GM12878 (cell line): ENCODE results near the gene LGALS1. TPM values are rescaled to one million over a fixed set of nuclear protein-coding genes. Genes with fewer than 3 reads are reported as not detected.
A peak's percentile ranks its signal among the peaks of the same experiment; 100 is the strongest.

Source experiments
- ATAC-seq: fragments of 200-7000 bp; cut with Tn5 transposase; 3 replicates; pipeline ENCODE4 v1.9.1; 2020; ENCODE audit warnings: mild to moderate bottlenecking, moderate library complexity
- BruUV-seq: library from RNA; stranded (reverse); fragments of 400-500 nt; replicated peaks from 2 replicates; lab custom pipeline; 2021; lab: Mats Ljungman, UMichigan
- CTCF ChIA-PET: fragments of 300-600 bp; sonication (Branson Sonifier 250); formaldehyde crosslinking; extraction: SDS; loops from one replicate; lab custom pipeline; 2021; ENCODE audit warnings: inconsistent platforms; lab: Yijun Ruan, JAX
- POLR2A ChIA-PET: fragments of 350-600 bp; formaldehyde crosslinking; extraction: SDS; loops from one replicate; lab custom pipeline; 2021; ENCODE audit warnings: inconsistent platforms; lab: Charles Lee
- RAD21 ChIA-PET: fragments of 300-600 bp; sonication (Branson Sonifier 250); formaldehyde crosslinking; loops from one replicate; lab custom pipeline; 2023; ENCODE audit warnings: antibody characterized with exemption; ENCODE audit not compliant: unreplicated experiment; lab: Charles Lee
- SMC1A ChIA-PET: fragments of 300-600 bp; sonication (Branson Sonifier 250); formaldehyde crosslinking; loops from one replicate; lab custom pipeline; 2023; ENCODE audit not compliant: unreplicated experiment, uncharacterized antibody; lab: Charles Lee
- DNase-seq: peaks from one replicate; pipeline ENCODE4 v3.0.0-alpha.2; 2011; ENCODE audit warnings: low read depth, low spot score
- FAIRE-seq: peaks from 3 replicates; lab custom pipeline; 2011; peaks lifted over from hg19 to GRCh38; lab: Jason Lieb, UNC
- H2AFZ ChIP-seq: 2 replicates; pipeline ENCODE4 v1.6.0; 2011; ENCODE audit warnings: low read depth, low read length, control low read depth; ENCODE audit not compliant: control insufficient read depth
- H3K27ac ChIP-seq: 2 replicates; pipeline ENCODE4 v1.5.1; 2011; ENCODE audit warnings: control low read depth; ENCODE audit not compliant: control insufficient read depth, insufficient read depth
- H3K27me3 ChIP-seq, 2 experiments: replicated peaks in 1 of 2; 2 replicates each; pipeline versions ENCODE4 v1.6.0 to v1.6.1; 2011; ENCODE audit warnings: low read length in 1 of 2; ENCODE audit not compliant: control insufficient read depth in 2 of 2, insufficient read depth in 2 of 2
- H3K36me3 ChIP-seq, 2 experiments: 2 replicates each; pipeline ENCODE4 v1.5.1; 2011; ENCODE audit warnings: low read length in 1 of 2; ENCODE audit not compliant: control insufficient read depth in 2 of 2, insufficient read depth in 2 of 2
- H3K4me1 ChIP-seq: 2 replicates; pipeline ENCODE4 v1.6.1; 2011; ENCODE audit warnings: mild to moderate bottlenecking, low read length, moderate library complexity, mixed read lengths; ENCODE audit not compliant: control insufficient read depth, insufficient read depth
- H3K4me2 ChIP-seq: 2 replicates; pipeline ENCODE4 v1.6.0; 2011; ENCODE audit warnings: control low read depth; ENCODE audit not compliant: control insufficient read depth, insufficient read depth
- H3K4me3 ChIP-seq: fragments of 200-600 bp; sonication (generic); 2 replicates; pipeline ENCODE4 v1.5.1; 2016
- H3K79me2 ChIP-seq: 2 replicates; pipeline ENCODE4 v1.6.0; 2011; ENCODE audit warnings: low read length; ENCODE audit not compliant: control insufficient read depth, insufficient read depth
- H3K9ac ChIP-seq: 2 replicates; pipeline ENCODE4 v1.8.0; 2011; ENCODE audit warnings: low read length, control low read depth, mixed read lengths; ENCODE audit not compliant: control insufficient read depth, insufficient read depth
- H3K9me3 ChIP-seq: replicated peaks from 3 replicates; pipeline ENCODE4 v1.5.1; 2011; ENCODE audit warnings: mild to moderate bottlenecking, low read length; ENCODE audit not compliant: control insufficient read depth, insufficient read depth
- H4K20me1 ChIP-seq: 2 replicates; pipeline ENCODE4 v1.6.0; 2011; ENCODE audit not compliant: control insufficient read depth, insufficient read depth
- HDGF ChIP-seq: fragments of 450-650 bp; IDR thresholded peaks from 2 replicates; pipeline ENCODE4 v1.6.1; 2016; ENCODE audit warnings: antibody characterized with exemption
- RCOR1 ChIP-seq: conservative IDR thresholded peaks from 2 replicates; pipeline ENCODE4 v1.6.1; 2012; ENCODE audit warnings: low read depth, low read length, improper control_type of control experiment
- SMC3 ChIP-seq: IDR thresholded peaks from 2 replicates; pipeline ENCODE4 v1.6.1; 2011; ENCODE audit warnings: low read length, improper control_type of control experiment, borderline replicate concordance
- TARDBP ChIP-seq: IDR thresholded peaks from 2 replicates; pipeline ENCODE4 v1.6.1; 2016; ENCODE audit warnings: borderline replicate concordance
- ZBTB40 ChIP-seq: fragments of 450-650 bp; IDR thresholded peaks from 2 replicates; pipeline ENCODE4 v1.6.1; 2016; ENCODE audit warnings: mild to moderate bottlenecking, moderate library complexity, borderline replicate concordance
- WGBS: methylation state at CpG from one replicate; pipeline ENCODE4 v1.1.6; 2016; ENCODE audit warnings: low lambda C conversion rate; ENCODE audit not compliant: insufficient replicate concordance, insufficient coverage; ENCODE audit errors: missing lambda C conversion rate; 5-methylcytosine and 5-hydroxymethylcytosine counted together
- in situ Hi-C: fragments of 300-500 bp; cut with MboI; formaldehyde crosslinking; loops from 9 replicates; pipeline ENCODE4 v1.14.3; 2018; ENCODE audit warnings: mixed read lengths
- intact Hi-C: fragments of 100-400 bp; cut with micrococcal nuclease; formaldehyde crosslinking; loops from one replicate; pipeline ENCODE4 v1.14.2; 2022; ENCODE audit not compliant: unreplicated experiment
- polyA plus RNA-seq, 11 experiments: library from polyadenylated mRNA; depleted of rRNA in 4 of 11; unstranded in 6 of 11; stranded (reverse) in 5 of 11; fragments of >200 nt; fragmentation: Nextera tagmentation in 4 of 11; fragmentation: Illumina TruSeq in 1 of 11; extraction: Ambion mirVana in 4 of 11; extraction: Trizol in 1 of 11; gene quantifications; 1 replicate in 1 of 11; 2 replicates in 10 of 11; pipeline versions ENCODE4 v1.2.1 to v1.2.3, GENCODE V29; 2011 to 2016; ENCODE audit warnings: inconsistent platforms in 2 of 11, missing spikeins in 2 of 11, low read depth in 1 of 11
- total RNA-seq, 4 experiments: library from RNA; depleted of rRNA in 3 of 4; stranded (reverse); fragments of >200 nt in 3 of 4; fragmentation: Illumina TruSeq in 1 of 4; extraction: Trizol in 1 of 4; gene quantifications; 2 replicates each; pipeline versions ENCODE4 v1.2.1 to v1.2.3, GENCODE V29; 2013 to 2021

The LGALS1 gene
- total and polyA plus RNA-seq, 10 of the 15 experiments (the other 5 are each of a cell fraction or from before 2014, with no cell fraction given) = 312 to 1,889 (median 706) TPM

- in situ Hi-C loops = no loop called here
- TF ChIP-seq RCOR1 (no peak), TARDBP (no peak), ZBTB40 (no peak), HDGF (0 out of 2 replicates have a peak, but pooled peaks have one; percentile 53), SMC3 (0 out of 2 replicates have a peak, but pooled peaks have one; percentile 3)
- H2AFZ ChIP-seq = peak overlapping the region; percentile 46
- no peak for FAIRE-seq
- H3K36me3 ChIP-seq = peaks cover 3 to 7% of the 10 kb centered on the region in 2 experiments; a peak in 3 of 4 replicates
- ChIA-PET RAD21 (interaction anchor here (0.5 to 4.0 kb wide), 10 partner anchors 8 to 1524 kb away, joined by 3 to 47 read pairs (median 8); partner anchors contain the start of genes GGA1, LGALS1 and PDXP), CTCF (interaction anchor here (1.0 to 15.9 kb wide), 10 partner anchors 8 to 46 kb away, joined by 3 to 396 read pairs (median 10); partner anchors contain the start of genes GGA1, LGALS1, NOL12 and PDXP), SMC1A (interaction anchor here (1.0 to 5.9 kb wide), 9 partner anchors 6 to 65 kb away, joined by 3 to 33 read pairs (median 15); partner anchors contain the start of genes GGA1, LGALS1, NOL12 and PDXP), POLR2A (interaction anchor here (0.6 to 8.2 kb wide), 6 partner anchors 11 to 212 kb away, joined by 3 to 67 read pairs (median 19); partner anchors contain the start of genes ANKRD54, GGA1, LGALS1 and PDXP)
- no peak overlapping the region for H3K4me3 ChIP-seq
- H3K9ac ChIP-seq = peak overlapping the region; percentile 78
- H3K4me1 ChIP-seq = peaks cover 62% of the 10 kb centered on the region
- H3K27ac ChIP-seq = peak overlapping the region; percentile 92
- no peaks in the 10 kb centered on the region for H3K27me3 ChIP-seq
- H3K9me3 ChIP-seq = no peaks in the 10 kb centered on the region
- no peaks in the 10 kb centered on the region for H3K79me2 ChIP-seq
- no TSS peak for BruUV-seq
- intact Hi-C loops = loop anchor here (2.0 kb wide), 1 partner anchor 44 kb away; no protein-coding TSS in a partner anchor
- peak overlapping the region; percentile 87 for H3K4me2 ChIP-seq
- DNase-seq = no peak
- H4K20me1 ChIP-seq = no peaks in the 10 kb centered on the region
- peak; percentile 2; the same call in 1 of the 3 replicates for ATAC-seq
- WGBS = 63% methylated on average over 14 of the region's 14 CpGs
Measured at GRCh38 chr22:37632174-37633088, 43.0 kb upstream of the LGALS1 start.
